GM18867 (cell line): Measurements from ENCODE around the gene ETFBKMT.
"Not testable (repeated sequence)": the region's sequence is repeated elsewhere in the genome, so short reads cannot be mapped to it uniquely, and the experiment has no call there.

ENCODE experiments used
- ATAC-seq: cut with Tn5 transposase; IDR thresholded peaks from one replicate; pipeline ENCODE4 v1.9.1; 2021; ENCODE audit warnings: mild to moderate bottlenecking, moderate library complexity; ENCODE audit not compliant: unreplicated experiment

ETFBKMT gene

GRCh38 chr12:31655208-31655607 lies 4.3 kb upstream of the ETFBKMT start:
- ATAC-seq, result no peak

GRCh38 chr12:31655792-31656191 lies 3.7 kb upstream of the ETFBKMT start:
- no peak for ATAC-seq

GRCh38 chr12:31658471-31659086 lies 909 bp upstream of the ETFBKMT start:
- peak; percentile 2 for ATAC-seq

- ATAC-seq, result peak; percentile 27
Measured at GRCh38 chr12:31662176-31662849, 2.8 kb downstream of the ETFBKMT start.

- ATAC-seq, result no peak
Measured at GRCh38 chr12:31663576-31663975, 4.1 kb downstream of the ETFBKMT start.

GRCh38 chr12:31664038-31664437 lies 4.5 kb downstream of the ETFBKMT start:
- no peak for ATAC-seq

GRCh38 chr12:31669020-31669419 lies 9.5 kb downstream of the ETFBKMT start:
- ATAC-seq, result no peak

- ATAC-seq, result not testable (repeated sequence)
Measured at GRCh38 chr12:31669582-31669981, 10.1 kb downstream of the ETFBKMT start.

- no peak for ATAC-seq
Measured at GRCh38 chr12:31672521-31672920, 13.0 kb downstream of the ETFBKMT start.

- ATAC-seq, result peak; percentile 83
Measured at GRCh38 chr12:31682136-31682962, 22.9 kb downstream of the ETFBKMT start.

- ATAC-seq, result no peak
Measured at GRCh38 chr12:31685801-31686200, 26.3 kb downstream of the ETFBKMT start.

- ATAC-seq, result peak; percentile 72
Measured at GRCh38 chr12:31687101-31687527, 27.6 kb downstream of the ETFBKMT start.

GRCh38 chr12:31689921-31690320 lies 30.4 kb downstream of the ETFBKMT start:
- not testable (repeated sequence) for ATAC-seq

GRCh38 chr12:31702047-31702446 lies 42.6 kb downstream of the ETFBKMT start:
- no peak for ATAC-seq

GRCh38 chr12:31705621-31706020 lies 46.1 kb downstream of the ETFBKMT start:
- ATAC-seq, result no peak

GRCh38 chr12:31708118-31708517 lies 48.6 kb downstream of the ETFBKMT start:
- ATAC-seq, result not testable (repeated sequence)

- ATAC-seq, result no peak
Measured at GRCh38 chr12:31710021-31710818, 50.7 kb downstream of the ETFBKMT start.

- no peak for ATAC-seq
Measured at GRCh38 chr12:31712877-31713276, 53.4 kb downstream of the ETFBKMT start.

GRCh38 chr12:31714406-31715271 lies 55.2 kb downstream of the ETFBKMT start:
- peak; percentile 30 for ATAC-seq

GRCh38 chr12:31715283-31715825 lies 55.9 kb downstream of the ETFBKMT start:
- peak; percentile 75 for ATAC-seq
